Immature natural killer cell (primary cell): Measurements from ENCODE around the gene DCK. TPM values are rescaled to one million over a fixed set of nuclear protein-coding genes. Genes with fewer than 3 reads are reported as not detected.
A peak's percentile ranks its signal among the peaks of the same experiment; 100 is the strongest.
"Not testable (repeated sequence)": the region's sequence is repeated elsewhere in the genome, so short reads cannot be mapped to it uniquely, and the experiment has no call there.

Source experiments
- DNase-seq, 3 donors: peaks; one replicate each; pipeline ENCODE4 v3.0.0; 2022; ENCODE audit warnings: mixed read lengths in 1 of 3
- H3K27ac Mint-ChIP-seq, 6 donors: one replicate each; pipeline ENCODE4 v1.8.0; 2020; ENCODE audit warnings: mixed read lengths in 6 of 6, mild to moderate bottlenecking in 5 of 6, inconsistent platforms in 4 of 6, moderate library complexity in 3 of 6
- H3K27me3 Mint-ChIP-seq, 3 donors: one replicate each; pipeline ENCODE4 v1.8.0; 2020 to 2021; ENCODE audit warnings: low read depth in 3 of 3, mild to moderate bottlenecking in 3 of 3, mixed read lengths in 3 of 3, moderate library complexity in 3 of 3, inconsistent platforms in 1 of 3
- H3K36me3 Mint-ChIP-seq, 3 donors: one replicate each; pipeline ENCODE4 v1.8.0; 2020; ENCODE audit warnings: mixed read lengths in 3 of 3, inconsistent platforms in 2 of 3, mild to moderate bottlenecking in 2 of 3
- H3K4me1 Mint-ChIP-seq, 2 donors: one replicate each; pipeline ENCODE4 v1.8.0; 2020; ENCODE audit warnings: inconsistent platforms in 2 of 2, mild to moderate bottlenecking in 2 of 2, mixed read lengths in 2 of 2, moderate library complexity in 1 of 2
- H3K4me3 Mint-ChIP-seq, 5 donors: one replicate each; pipeline ENCODE4 v1.8.0; 2020; ENCODE audit warnings: mild to moderate bottlenecking in 5 of 5, mixed read lengths in 5 of 5, inconsistent platforms in 3 of 5, moderate library complexity in 3 of 5
- H3K9me3 Mint-ChIP-seq, 6 donors: one replicate each; pipeline ENCODE4 v1.8.0; 2020; ENCODE audit warnings: mild to moderate bottlenecking in 6 of 6, mixed read lengths in 6 of 6, inconsistent platforms in 4 of 6, moderate library complexity in 3 of 6
- polyA plus RNA-seq, 3 donors: library from polyadenylated mRNA; unstranded; fragments of 300-500 nt; fragmentation: Illumina TruSeq; gene quantifications; one replicate each; pipeline ENCODE4 v1.2.3, GENCODE V29; 2021

DCK gene
- polyA plus RNA-seq, 3 donors from 2014 or later, result 78.7 to 117 (median 78.8) TPM

- Mint-ChIP-seq H3K4me1 (no peaks in the 10 kb centered on the region), H3K27ac (no peak overlapping the region), H3K36me3 (peaks cover 0 to 4% (median 0%) of the 10 kb centered on the region in 3 donors), H3K4me3 (no peak overlapping the region), H3K27me3 (no peaks in the 10 kb centered on the region), H3K9me3 (no peaks in the 10 kb centered on the region)
- DNase-seq, result no peak
Measured at GRCh38 chr4:70984589-70984988, 8.9 kb upstream of the DCK start.

- peaks cover 0 to 1% (median 0%) of the 10 kb centered on the region in 6 donors for H3K9me3 Mint-ChIP-seq
- no peaks in the 10 kb centered on the region for H3K36me3 Mint-ChIP-seq
- H3K4me3 Mint-ChIP-seq, result peak overlapping the region in 1 of 5 donors; percentile 67
- DNase-seq, result no peak
- H3K27me3 Mint-ChIP-seq, result peaks cover 0 to 13% (median 0%) of the 10 kb centered on the region in 3 donors
- peaks cover 34 to 36% of the 10 kb centered on the region in 2 donors for H3K4me1 Mint-ChIP-seq
- peak overlapping the region in 3 of 6 donors; percentile 1 to 71 (median 61) for H3K27ac Mint-ChIP-seq
Measured at GRCh38 chr4:70991596-70991995, 1.9 kb upstream of the DCK start.

- H3K27ac Mint-ChIP-seq, result peak overlapping the region; percentile 81 to 96 (median 88)
- H3K27me3 Mint-ChIP-seq, result peaks cover 0 to 13% (median 0%) of the 10 kb centered on the region in 3 donors
- no peak for DNase-seq
- H3K36me3 Mint-ChIP-seq, result no peaks in the 10 kb centered on the region
- peaks cover 0 to 1% (median 0%) of the 10 kb centered on the region in 6 donors for H3K9me3 Mint-ChIP-seq
- peak overlapping the region; percentile 92 to 97 (median 94) for H3K4me3 Mint-ChIP-seq
- peaks cover 42 to 44% of the 10 kb centered on the region in 2 donors for H3K4me1 Mint-ChIP-seq
Measured at GRCh38 chr4:70992391-70992881, 1.0 kb upstream of the DCK start.

- Mint-ChIP-seq H3K36me3 (peaks cover 1% of the 10 kb centered on the region in 3 donors), H3K4me3 (peak overlapping the region; percentile 92 to 97 (median 94)), H3K27ac (peak overlapping the region; percentile 79 to 96 (median 84)), H3K4me1 (peaks cover 53 to 60% of the 10 kb centered on the region in 2 donors), H3K9me3 (peaks cover 0 to 1% (median 0%) of the 10 kb centered on the region in 6 donors), H3K27me3 (peaks cover 0 to 13% (median 0%) of the 10 kb centered on the region in 3 donors)
- no peak for DNase-seq
Measured at GRCh38 chr4:70994069-70994366, 569 bp downstream of the DCK start.

GRCh38 chr4:70994387-70995099 lies 1.1 kb downstream of the DCK start:
- Mint-ChIP-seq H3K4me1 (peaks cover 58 to 65% of the 10 kb centered on the region in 2 donors), H3K4me3 (peak overlapping the region; percentile 92 to 97 (median 94)), H3K27me3 (peaks cover 0 to 13% (median 0%) of the 10 kb centered on the region in 3 donors), H3K9me3 (peaks cover 0 to 1% (median 0%) of the 10 kb centered on the region in 6 donors), H3K36me3 (peaks cover 4 to 7% (median 5%) of the 10 kb centered on the region in 3 donors), H3K27ac (peak overlapping the region; percentile 79 to 96 (median 84))
- DNase-seq, result peak in 1 of 3 donors; percentile 27

- Mint-ChIP-seq H3K27ac (peak overlapping the region; percentile 79 to 96 (median 84)), H3K4me3 (peak overlapping the region; percentile 92 to 97 (median 94)), H3K9me3 (peaks cover 0 to 1% (median 0%) of the 10 kb centered on the region in 6 donors), H3K36me3 (peaks cover 8 to 20% (median 18%) of the 10 kb centered on the region in 3 donors), H3K27me3 (peaks cover 0 to 13% (median 0%) of the 10 kb centered on the region in 3 donors), H3K4me1 (peaks cover 71 to 80% of the 10 kb centered on the region in 2 donors)
- peak in 1 of 3 donors; percentile 15 for DNase-seq
Measured at GRCh38 chr4:70996018-70996360, 2.5 kb downstream of the DCK start.

GRCh38 chr4:70997036-70997435 lies 3.6 kb downstream of the DCK start:
- no peak for DNase-seq
- Mint-ChIP-seq H3K27me3 (peaks cover 0 to 13% (median 0%) of the 10 kb centered on the region in 3 donors), H3K27ac (peak overlapping the region; percentile 79 to 96 (median 84)), H3K4me1 (peaks cover 82 to 90% of the 10 kb centered on the region in 2 donors), H3K36me3 (peaks cover 13 to 30% (median 26%) of the 10 kb centered on the region in 3 donors), H3K9me3 (peaks cover 0 to 1% (median 0%) of the 10 kb centered on the region in 6 donors), H3K4me3 (peak overlapping the region; percentile 92 to 97 (median 94))

GRCh38 chr4:70997546-70997945 lies 4.1 kb downstream of the DCK start:
- Mint-ChIP-seq H3K27ac (peak overlapping the region; percentile 79 to 96 (median 84)), H3K4me3 (peak overlapping the region; percentile 92 to 97 (median 94)), H3K9me3 (peaks cover 0 to 1% (median 0%) of the 10 kb centered on the region in 6 donors), H3K36me3 (peaks cover 15 to 33% (median 27%) of the 10 kb centered on the region in 3 donors), H3K4me1 (peaks cover 86 to 94% of the 10 kb centered on the region in 2 donors), H3K27me3 (peaks cover 0 to 13% (median 0%) of the 10 kb centered on the region in 3 donors)
- DNase-seq, result no peak

GRCh38 chr4:70999639-71000038 lies 6.2 kb downstream of the DCK start:
- Mint-ChIP-seq H3K4me3 (peak overlapping the region in 3 of 5 donors; percentile 23 to 63 (median 29)), H3K27ac (peak overlapping the region; percentile 8 to 81 (median 66)), H3K36me3 (peaks cover 18 to 33% (median 27%) of the 10 kb centered on the region in 3 donors), H3K4me1 (peaks cover 94 to 100% of the 10 kb centered on the region in 2 donors)
- not testable (repeated sequence) for H3K9me3 Mint-ChIP-seq, DNase-seq, H3K27me3 Mint-ChIP-seq

- not testable (repeated sequence) for H3K9me3 Mint-ChIP-seq, DNase-seq, H3K4me3 Mint-ChIP-seq, H3K27me3 Mint-ChIP-seq
- H3K4me1 Mint-ChIP-seq, result peaks cover 87 to 94% of the 10 kb centered on the region in 2 donors
- peak overlapping the region in 4 of 6 donors; percentile 1 to 46 (median 21) for H3K27ac Mint-ChIP-seq
- peaks cover 18 to 33% (median 27%) of the 10 kb centered on the region in 3 donors for H3K36me3 Mint-ChIP-seq
Measured at GRCh38 chr4:71001363-71001762, 7.9 kb downstream of the DCK start.

GRCh38 chr4:71004281-71004851 lies 10.9 kb downstream of the DCK start:
- peak overlapping the region; percentile 63 to 91 (median 86) for H3K27ac Mint-ChIP-seq
- H3K4me3 Mint-ChIP-seq, result peak overlapping the region; percentile 28 to 65 (median 46)
- peaks cover 79 to 94% of the 10 kb centered on the region in 2 donors for H3K4me1 Mint-ChIP-seq
- peaks cover 14 to 28% (median 23%) of the 10 kb centered on the region in 3 donors for H3K36me3 Mint-ChIP-seq
- H3K9me3 Mint-ChIP-seq, result no peaks in the 10 kb centered on the region
- H3K27me3 Mint-ChIP-seq, result peaks cover 0 to 2% (median 0%) of the 10 kb centered on the region in 3 donors
- DNase-seq, result peak in 2 of 3 donors; percentile 33 to 39

- not testable (repeated sequence) for H3K27me3 Mint-ChIP-seq, DNase-seq, H3K9me3 Mint-ChIP-seq
- Mint-ChIP-seq H3K27ac (peak overlapping the region; percentile 46 to 90 (median 78)), H3K4me1 (peaks cover 80 to 94% of the 10 kb centered on the region in 2 donors), H3K4me3 (peak overlapping the region; percentile 25 to 65 (median 46)), H3K36me3 (peaks cover 14 to 22% (median 17%) of the 10 kb centered on the region in 3 donors)
Measured at GRCh38 chr4:71005025-71005424, 11.6 kb downstream of the DCK start.

GRCh38 chr4:71006203-71006907 lies 12.9 kb downstream of the DCK start:
- peaks cover 69 to 83% of the 10 kb centered on the region in 2 donors for H3K4me1 Mint-ChIP-seq
- peak in 1 of 3 donors; percentile 12 for DNase-seq
- H3K36me3 Mint-ChIP-seq, result peaks cover 7 to 9% (median 8%) of the 10 kb centered on the region in 3 donors
- H3K27me3 Mint-ChIP-seq, result peaks cover 0 to 2% (median 0%) of the 10 kb centered on the region in 3 donors
- peak overlapping the region; percentile 89 to 94 (median 92) for H3K27ac Mint-ChIP-seq
- peak overlapping the region; percentile 44 to 79 (median 75) for H3K4me3 Mint-ChIP-seq
- H3K9me3 Mint-ChIP-seq, result no peaks in the 10 kb centered on the region
